GM19463 (cell line): ENCODE data around the gene NINJ1.
"Not testable (repeated sequence)": the region's sequence is repeated elsewhere in the genome, so short reads cannot be mapped to it uniquely, and the experiment has no call there.

Source experiments
- ATAC-seq: cut with Tn5 transposase; IDR thresholded peaks from one replicate; pipeline ENCODE4 v1.9.1; 2021; ENCODE audit warnings: mild to moderate bottlenecking, moderate library complexity; ENCODE audit not compliant: unreplicated experiment

NINJ1 gene

GRCh38 chr9:93120846-93121315 is 13.2 kb downstream of the NINJ1 start:
- no peak for ATAC-seq

GRCh38 chr9:93119953-93120845 is 13.9 kb downstream of the NINJ1 start:
- peak; percentile 90 for ATAC-seq

- no peak for ATAC-seq
Measured at GRCh38 chr9:93119703-93119952, 14.4 kb downstream of the NINJ1 start.

- no peak for ATAC-seq
Measured at GRCh38 chr9:93118863-93119702, 15.0 kb downstream of the NINJ1 start.

GRCh38 chr9:93117924-93118862 is 15.9 kb downstream of the NINJ1 start:
- ATAC-seq: no peak

GRCh38 chr9:93117521-93117920 is 16.5 kb downstream of the NINJ1 start:
- ATAC-seq: not testable (repeated sequence)

- ATAC-seq: no peak
Measured at GRCh38 chr9:93116072-93116961, 17.7 kb downstream of the NINJ1 start.

- no peak for ATAC-seq
Measured at GRCh38 chr9:93115486-93116071, 18.5 kb downstream of the NINJ1 start.

GRCh38 chr9:93114984-93115335 is 19.1 kb downstream of the NINJ1 start:
- no peak for ATAC-seq

GRCh38 chr9:93114169-93114983 is 19.7 kb downstream of the NINJ1 start:
- ATAC-seq: no peak

- ATAC-seq: no peak
Measured at GRCh38 chr9:93112864-93113389, 21.1 kb downstream of the NINJ1 start.

- no peak for ATAC-seq
Measured at GRCh38 chr9:93112116-93112863, 21.8 kb downstream of the NINJ1 start.

GRCh38 chr9:93111371-93112115 is 22.5 kb downstream of the NINJ1 start:
- ATAC-seq: no peak

- no peak for ATAC-seq
Measured at GRCh38 chr9:93111001-93111370, 23.1 kb downstream of the NINJ1 start.

GRCh38 chr9:93110311-93110855 is 23.7 kb downstream of the NINJ1 start:
- no peak for ATAC-seq

- no peak for ATAC-seq
Measured at GRCh38 chr9:93108291-93109041, 25.6 kb downstream of the NINJ1 start.
